ENCODE results near the gene EVA1C.
A peak's percentile ranks its signal among the peaks of the same experiment; 100 is the strongest.
"Not testable (repeated sequence)": the region's sequence is repeated elsewhere in the genome, so short reads cannot be mapped to it uniquely, and the experiment has no call there.

EVA1C gene

GRCh38 chr21:32415451-32416398 lies 3.2 kb downstream of the EVA1C start:
- DNase-seq = peak in 1 of 42 donors; percentile 26
- intact Hi-C loops (cut with DNase I) = loop anchor here (10.0 kb wide), 1 partner anchor 49 kb away; no protein-coding TSS in a partner anchor

- intact Hi-C loops (cut with DNase I) = loop anchor here (10.0 kb wide), 1 partner anchor 47 kb away; no protein-coding TSS in a partner anchor
- no peak for DNase-seq
Measured at GRCh38 chr21:32418146-32418545, 5.6 kb downstream of the EVA1C start.

GRCh38 chr21:32422064-32422463 lies 9.6 kb downstream of the EVA1C start:
- intact Hi-C loops (cut with DNase I) = no loop called here
- DNase-seq = no peak

- peak in 1 of 42 donors; percentile 16 for DNase-seq
- intact Hi-C loops (cut with DNase I) = no loop called here
Measured at GRCh38 chr21:32423320-32424190, 11.0 kb downstream of the EVA1C start.

- DNase-seq = no peak
- intact Hi-C loops (cut with DNase I) = no loop called here
Measured at GRCh38 chr21:32424191-32424535, 11.7 kb downstream of the EVA1C start.

GRCh38 chr21:32424674-32425073 lies 12.2 kb downstream of the EVA1C start:
- intact Hi-C loops (cut with DNase I) = no loop called here
- DNase-seq = no peak

GRCh38 chr21:32425628-32426027 lies 13.1 kb downstream of the EVA1C start:
- intact Hi-C loops (cut with DNase I) = no loop called here
- no peak for DNase-seq

GRCh38 chr21:32426066-32426465 lies 13.6 kb downstream of the EVA1C start:
- intact Hi-C loops (cut with DNase I) = no loop called here
- DNase-seq = no peak

- intact Hi-C loops (cut with DNase I) = no loop called here
- DNase-seq = peak in 20 of 42 donors; percentile 22 to 79 (median 40)
Measured at GRCh38 chr21:32426592-32427051, 14.1 kb downstream of the EVA1C start.

- no peak for DNase-seq
- intact Hi-C loops (cut with DNase I) = no loop called here
Measured at GRCh38 chr21:32427958-32428623, 15.6 kb downstream of the EVA1C start.

- intact Hi-C loops (cut with DNase I); DNase-seq: not testable (repeated sequence)
Measured at GRCh38 chr21:32432982-32433660, 20.6 kb downstream of the EVA1C start.

GRCh38 chr21:32437729-32438128 lies 25.2 kb downstream of the EVA1C start:
- intact Hi-C loops (cut with DNase I) = no loop called here
- DNase-seq = no peak

GRCh38 chr21:32442566-32443318 lies 30.2 kb downstream of the EVA1C start:
- no peak for DNase-seq
- intact Hi-C loops (cut with DNase I) = no loop called here

GRCh38 chr21:32445101-32445500 lies 32.6 kb downstream of the EVA1C start:
- DNase-seq = no peak
- intact Hi-C loops (cut with DNase I) = no loop called here

GRCh38 chr21:32446440-32446839 lies 33.9 kb downstream of the EVA1C start:
- DNase-seq; intact Hi-C loops (cut with DNase I): not testable (repeated sequence)

GRCh38 chr21:32447224-32447623 lies 34.7 kb downstream of the EVA1C start:
- intact Hi-C loops (cut with DNase I) = no loop called here
- peak in 1 of 42 donors; percentile 10 for DNase-seq

GRCh38 chr21:32448803-32449594 lies 36.5 kb downstream of the EVA1C start:
- intact Hi-C loops (cut with DNase I) = no loop called here
- no peak for DNase-seq
